Vagina (tissue), 2 donors: ENCODE data around the gene STK10.

Experiments used
- POLR2A ChIP-seq, 2 donors: fragments of 450-650 bp; IDR thresholded peaks; one replicate each; pipeline ENCODE4 v1.6.1; 2017; ENCODE audit warnings: antibody characterized with exemption in 2 of 2, mild to moderate bottlenecking in 2 of 2, moderate library complexity in 2 of 2
- TF ChIP-seq, protein P1 (sequence below), 3 experiments: fragments of 450-650 bp in 2 of 3; fragments of 200-600 bp in 1 of 3; sonication (generic) in 1 of 3; IDR thresholded peaks; one replicate each; pipeline ENCODE4 v1.5.1; 2017 to 2019; ENCODE audit warnings: antibody characterized with exemption in 3 of 3, mild to moderate bottlenecking in 2 of 3, moderate library complexity in 2 of 3

DNA sequence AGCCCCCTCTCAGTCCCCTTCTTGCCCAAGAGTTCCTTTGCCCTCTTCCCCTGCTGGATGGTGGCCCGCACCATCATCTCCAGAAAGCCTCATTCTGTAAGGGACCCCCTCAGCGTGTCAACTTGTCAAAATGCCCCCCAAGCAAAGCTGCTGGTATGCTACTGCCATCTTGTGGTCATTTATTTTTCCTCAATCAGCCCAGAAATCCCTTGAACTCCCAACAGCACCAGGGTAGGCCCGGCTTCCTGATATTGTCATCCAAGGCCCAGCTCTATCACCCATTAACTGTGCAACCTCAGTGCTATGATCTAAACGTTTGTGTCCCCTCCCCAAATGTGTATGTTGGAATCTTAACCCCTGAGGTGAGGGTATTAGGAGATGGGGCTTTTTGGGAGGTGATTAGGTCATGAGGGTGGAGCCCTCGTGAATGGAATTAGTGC is 128.3 kb downstream of the STK10 start:
- TF ChIP-seq, protein P1, sequence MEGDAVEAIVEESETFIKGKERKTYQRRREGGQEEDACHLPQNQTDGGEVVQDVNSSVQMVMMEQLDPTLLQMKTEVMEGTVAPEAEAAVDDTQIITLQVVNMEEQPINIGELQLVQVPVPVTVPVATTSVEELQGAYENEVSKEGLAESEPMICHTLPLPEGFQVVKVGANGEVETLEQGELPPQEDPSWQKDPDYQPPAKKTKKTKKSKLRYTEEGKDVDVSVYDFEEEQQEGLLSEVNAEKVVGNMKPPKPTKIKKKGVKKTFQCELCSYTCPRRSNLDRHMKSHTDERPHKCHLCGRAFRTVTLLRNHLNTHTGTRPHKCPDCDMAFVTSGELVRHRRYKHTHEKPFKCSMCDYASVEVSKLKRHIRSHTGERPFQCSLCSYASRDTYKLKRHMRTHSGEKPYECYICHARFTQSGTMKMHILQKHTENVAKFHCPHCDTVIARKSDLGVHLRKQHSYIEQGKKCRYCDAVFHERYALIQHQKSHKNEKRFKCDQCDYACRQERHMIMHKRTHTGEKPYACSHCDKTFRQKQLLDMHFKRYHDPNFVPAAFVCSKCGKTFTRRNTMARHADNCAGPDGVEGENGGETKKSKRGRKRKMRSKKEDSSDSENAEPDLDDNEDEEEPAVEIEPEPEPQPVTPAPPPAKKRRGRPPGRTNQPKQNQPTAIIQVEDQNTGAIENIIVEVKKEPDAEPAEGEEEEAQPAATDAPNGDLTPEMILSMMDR (IDR thresholded peaks at IDR 0.05): peak in 2 of 3 experiments; percentile 16 to 55
- TF ChIP-seq POLR2A (IDR thresholded peaks at IDR 0.05): no peak
